Measurements from ENCODE around the gene GRIK3. TPM values are rescaled to one million over a fixed set of nuclear protein-coding genes. Genes with fewer than 3 reads are reported as not detected.

GRIK3 gene
- total and polyA plus RNA-seq, 7 experiments from 2014 or later, result not detected

GRCh38 chr1:36764798-36765197 lies 269.5 kb downstream of the GRIK3 start:
- Histone ChIP-seq H3K4me3 (ENCODE audit: low read length) (no peak overlapping the region), H3K9me3 (ENCODE audit: control insufficient read depth in 2 of 3, low read length in 3 of 3) (no peaks in the 10 kb centered on the region), H3K27ac (ENCODE audit: low read depth, low read length) (no peak overlapping the region), H3K27me3 (ENCODE audit: control insufficient read depth in 2 of 2, insufficient read depth in 2 of 2, low read length in 2 of 2) (no peaks in the 10 kb centered on the region), H3K36me3 (ENCODE audit: control insufficient read depth in 2 of 3, insufficient read depth in 3 of 3, low read length in 3 of 3) (no peaks in the 10 kb centered on the region), H3K4me1 (ENCODE audit: control insufficient read depth in 2 of 2, insufficient read depth in 2 of 2, low read length in 2 of 2) (no peaks in the 10 kb centered on the region)
- H3K36me3 Mint-ChIP-seq, result no peaks in the 10 kb centered on the region
- intact Hi-C loops (cut with micrococcal nuclease), result no loop called here
- ChIA-PET POLR2A (no interaction called here), CTCF (interaction anchor here (0.5 kb wide), 1 partner anchor 917 kb away, joined by 3 read pairs; no protein-coding TSS in a partner anchor)
- no peak overlapping the region for H3K4me3 Mint-ChIP-seq
- ATAC-seq (no peak), DNase-seq (no peak)
- peaks cover under 1 to 18% (median 15%) of the 10 kb centered on the region in 5 donors for H3K27me3 Mint-ChIP-seq
- no peak overlapping the region for H3K27ac Mint-ChIP-seq
- peaks cover 0 to 3% (median 0%) of the 10 kb centered on the region in 11 donors for H3K9me3 Mint-ChIP-seq
- no peaks in the 10 kb centered on the region for H3K4me1 Mint-ChIP-seq

GRCh38 chr1:36763771-36764170 lies 270.5 kb downstream of the GRIK3 start:
- Mint-ChIP-seq H3K4me1 (no peaks in the 10 kb centered on the region), H3K4me3 (no peak overlapping the region), H3K9me3 (peaks cover 0 to 6% (median 0%) of the 10 kb centered on the region in 11 donors), H3K36me3 (no peaks in the 10 kb centered on the region), H3K27me3 (peaks cover 0 to 10% (median 9%) of the 10 kb centered on the region in 5 donors), H3K27ac (no peak overlapping the region)
- POLR2A ChIA-PET, result no interaction called here
- ATAC-seq (no peak), DNase-seq (no peak)
- H3K4me3 ChIP-seq (ENCODE audit: low read length), result no peak overlapping the region
- no peaks in the 10 kb centered on the region for H3K27me3 ChIP-seq (ENCODE audit: control insufficient read depth in 2 of 2, insufficient read depth in 2 of 2, low read length in 2 of 2)
- no peaks in the 10 kb centered on the region for H3K9me3 ChIP-seq (ENCODE audit: control insufficient read depth in 2 of 3, low read length in 3 of 3)
- H3K27ac ChIP-seq (ENCODE audit: low read depth, low read length), result no peak overlapping the region
- no peaks in the 10 kb centered on the region for H3K4me1 ChIP-seq (ENCODE audit: control insufficient read depth in 2 of 2, insufficient read depth in 2 of 2, low read length in 2 of 2)
- CTCF ChIA-PET, result no interaction called here
- no peaks in the 10 kb centered on the region for H3K36me3 ChIP-seq (ENCODE audit: control insufficient read depth in 2 of 3, insufficient read depth in 3 of 3, low read length in 3 of 3)
- intact Hi-C loops (cut with micrococcal nuclease), result no loop called here

GRCh38 chr1:36762174-36762573 lies 272.1 kb downstream of the GRIK3 start:
- Histone ChIP-seq H3K27ac (ENCODE audit: low read depth, low read length) (no peak overlapping the region), H3K4me1 (ENCODE audit: control insufficient read depth in 2 of 2, insufficient read depth in 2 of 2, low read length in 2 of 2) (no peaks in the 10 kb centered on the region), H3K9me3 (ENCODE audit: control insufficient read depth in 2 of 3, low read length in 3 of 3) (no peaks in the 10 kb centered on the region), H3K27me3 (ENCODE audit: control insufficient read depth in 2 of 2, insufficient read depth in 2 of 2, low read length in 2 of 2) (no peaks in the 10 kb centered on the region), H3K36me3 (ENCODE audit: control insufficient read depth in 2 of 3, insufficient read depth in 3 of 3, low read length in 3 of 3) (no peaks in the 10 kb centered on the region), H3K4me3 (ENCODE audit: low read length) (no peak overlapping the region)
- ATAC-seq (no peak), DNase-seq (no peak)
- Mint-ChIP-seq H3K4me1 (no peaks in the 10 kb centered on the region), H3K9me3 (peaks cover 0 to 6% (median 0%) of the 10 kb centered on the region in 11 donors), H3K4me3 (no peak overlapping the region), H3K27ac (no peak overlapping the region), H3K36me3 (no peaks in the 10 kb centered on the region), H3K27me3 (peaks cover 0 to 5% (median 3%) of the 10 kb centered on the region in 5 donors)
- ChIA-PET POLR2A (no interaction called here), CTCF (no interaction called here)
- intact Hi-C loops (cut with micrococcal nuclease), result no loop called here

GRCh38 chr1:36761113-36761512 lies 273.2 kb downstream of the GRIK3 start:
- H3K36me3 Mint-ChIP-seq, result no peaks in the 10 kb centered on the region
- intact Hi-C loops (cut with micrococcal nuclease), result no loop called here
- peaks cover 0 to 11% (median 8%) of the 10 kb centered on the region in 5 donors for H3K27me3 Mint-ChIP-seq
- peaks cover 0 to 6% (median 0%) of the 10 kb centered on the region in 11 donors for H3K9me3 Mint-ChIP-seq
- H3K4me1 Mint-ChIP-seq, result no peaks in the 10 kb centered on the region
- ChIA-PET POLR2A (no interaction called here), CTCF (no interaction called here)
- ATAC-seq, result no peak
- no peaks in the 10 kb centered on the region for H3K9me3 ChIP-seq (ENCODE audit: control insufficient read depth in 2 of 3, low read length in 3 of 3)
- H3K4me3 Mint-ChIP-seq, result no peak overlapping the region
- no peak overlapping the region for H3K27ac ChIP-seq (ENCODE audit: low read depth, low read length)
- no peak for DNase-seq
- H3K27ac Mint-ChIP-seq, result no peak overlapping the region
- no peaks in the 10 kb centered on the region for H3K36me3 ChIP-seq (ENCODE audit: control insufficient read depth in 2 of 3, insufficient read depth in 3 of 3, low read length in 3 of 3)
- no peaks in the 10 kb centered on the region for H3K4me1 ChIP-seq (ENCODE audit: control insufficient read depth in 2 of 2, insufficient read depth in 2 of 2, low read length in 2 of 2)
- H3K4me3 ChIP-seq (ENCODE audit: low read length), result no peak overlapping the region
- no peaks in the 10 kb centered on the region for H3K27me3 ChIP-seq (ENCODE audit: control insufficient read depth in 2 of 2, insufficient read depth in 2 of 2, low read length in 2 of 2)

- Histone ChIP-seq H3K36me3 (ENCODE audit: control insufficient read depth in 2 of 3, insufficient read depth in 3 of 3, low read length in 3 of 3) (no peaks in the 10 kb centered on the region), H3K4me3 (ENCODE audit: low read length) (no peak overlapping the region), H3K4me1 (ENCODE audit: control insufficient read depth in 2 of 2, insufficient read depth in 2 of 2, low read length in 2 of 2) (no peaks in the 10 kb centered on the region), H3K27me3 (ENCODE audit: control insufficient read depth in 2 of 2, insufficient read depth in 2 of 2, low read length in 2 of 2) (no peaks in the 10 kb centered on the region), H3K27ac (ENCODE audit: low read depth, low read length) (no peak overlapping the region), H3K9me3 (ENCODE audit: control insufficient read depth in 2 of 3, low read length in 3 of 3) (no peaks in the 10 kb centered on the region)
- H3K9me3 Mint-ChIP-seq, result peaks cover 0 to 6% (median 0%) of the 10 kb centered on the region in 11 donors
- intact Hi-C loops (cut with micrococcal nuclease), result no loop called here
- ATAC-seq (no peak), DNase-seq (no peak)
- H3K36me3 Mint-ChIP-seq, result no peaks in the 10 kb centered on the region
- H3K27me3 Mint-ChIP-seq, result peaks cover 0 to 11% (median 5%) of the 10 kb centered on the region in 5 donors
- no peak overlapping the region for H3K4me3 Mint-ChIP-seq
- ChIA-PET POLR2A (no interaction called here), CTCF (no interaction called here)
- H3K27ac Mint-ChIP-seq, result no peak overlapping the region
- no peaks in the 10 kb centered on the region for H3K4me1 Mint-ChIP-seq
Measured at GRCh38 chr1:36760081-36760480, 274.2 kb downstream of the GRIK3 start.

- H3K27ac Mint-ChIP-seq, result no peak overlapping the region
- H3K4me3 Mint-ChIP-seq, result no peak overlapping the region
- no peaks in the 10 kb centered on the region for H3K36me3 Mint-ChIP-seq
- H3K4me1 Mint-ChIP-seq, result no peaks in the 10 kb centered on the region
- no peaks in the 10 kb centered on the region for H3K27me3 ChIP-seq (ENCODE audit: control insufficient read depth in 2 of 2, insufficient read depth in 2 of 2, low read length in 2 of 2)
- intact Hi-C loops (cut with micrococcal nuclease), result no loop called here
- H3K36me3 ChIP-seq (ENCODE audit: control insufficient read depth in 2 of 3, insufficient read depth in 3 of 3, low read length in 3 of 3), result no peaks in the 10 kb centered on the region
- no peak overlapping the region for H3K4me3 ChIP-seq (ENCODE audit: low read length)
- POLR2A ChIA-PET, result no interaction called here
- H3K9me3 Mint-ChIP-seq, result peaks cover 0 to 6% (median 0%) of the 10 kb centered on the region in 11 donors
- ATAC-seq, result no peak
- H3K27me3 Mint-ChIP-seq, result peaks cover 0 to 17% (median 5%) of the 10 kb centered on the region in 5 donors
- no peak overlapping the region for H3K27ac ChIP-seq (ENCODE audit: low read depth, low read length)
- no peaks in the 10 kb centered on the region for H3K9me3 ChIP-seq (ENCODE audit: control insufficient read depth in 2 of 3, low read length in 3 of 3)
- no peak for DNase-seq
- CTCF ChIA-PET, result no interaction called here
- no peaks in the 10 kb centered on the region for H3K4me1 ChIP-seq (ENCODE audit: control insufficient read depth in 2 of 2, insufficient read depth in 2 of 2, low read length in 2 of 2)
Measured at GRCh38 chr1:36759355-36759754, 275.0 kb downstream of the GRIK3 start.

- Mint-ChIP-seq H3K27me3 (peaks cover 0 to 33% (median 9%) of the 10 kb centered on the region in 5 donors), H3K36me3 (no peaks in the 10 kb centered on the region), H3K27ac (no peak overlapping the region), H3K9me3 (peaks cover 0 to 6% (median 0%) of the 10 kb centered on the region in 11 donors), H3K4me1 (no peaks in the 10 kb centered on the region), H3K4me3 (no peak overlapping the region)
- Histone ChIP-seq H3K27ac (ENCODE audit: low read depth, low read length) (no peak overlapping the region), H3K9me3 (ENCODE audit: control insufficient read depth in 2 of 3, low read length in 3 of 3) (no peaks in the 10 kb centered on the region), H3K27me3 (ENCODE audit: control insufficient read depth in 2 of 2, insufficient read depth in 2 of 2, low read length in 2 of 2) (no peaks in the 10 kb centered on the region), H3K36me3 (ENCODE audit: control insufficient read depth in 2 of 3, insufficient read depth in 3 of 3, low read length in 3 of 3) (no peaks in the 10 kb centered on the region), H3K4me1 (ENCODE audit: control insufficient read depth in 2 of 2, insufficient read depth in 2 of 2, low read length in 2 of 2) (no peaks in the 10 kb centered on the region), H3K4me3 (ENCODE audit: low read length) (no peak overlapping the region)
- ChIA-PET POLR2A (no interaction called here), CTCF (no interaction called here)
- intact Hi-C loops (cut with micrococcal nuclease), result no loop called here
- ATAC-seq (no peak), DNase-seq (no peak)
Measured at GRCh38 chr1:36755303-36756230, 278.7 kb downstream of the GRIK3 start.

Measured in naive thymus-derived CD4-positive, alpha-beta T cell (primary cell).